ENCODE results near the gene F11. TPM values are rescaled to one million over a fixed set of nuclear protein-coding genes. Genes with fewer than 3 reads are reported as not detected.
"Not testable (repeated sequence)": the region's sequence is repeated elsewhere in the genome, so short reads cannot be mapped to it uniquely, and the experiment has no call there.

Gene F11
- total RNA-seq, 1 experiment from 2014 or later, result not detected

GRCh38 chr4:186266729-186267456 is 904 bp downstream of the F11 start:
- DNase-seq (ENCODE audit: unreplicated experiment), result no peak
- no peaks in the 10 kb centered on the region for H3K4me1 Mint-ChIP-seq (ENCODE audit: insufficient read depth, unreplicated experiment)
- H3K27ac Mint-ChIP-seq (ENCODE audit: low read depth, unreplicated experiment), result no peak overlapping the region
- no peaks in the 10 kb centered on the region for H3K9me3 Mint-ChIP-seq (ENCODE audit: unreplicated experiment)
- no peaks in the 10 kb centered on the region for H3K27me3 Mint-ChIP-seq (ENCODE audit: insufficient read depth, unreplicated experiment)
- H3K4me3 Mint-ChIP-seq (ENCODE audit: unreplicated experiment), result no peak overlapping the region
- no peaks in the 10 kb centered on the region for H3K36me3 Mint-ChIP-seq (ENCODE audit: insufficient read depth, unreplicated experiment)
- ChIA-PET CTCF (interaction anchor here (0.6 to 0.7 kb wide), 2 partner anchors 30 to 454 kb away, joined by 3 read pairs; no protein-coding TSS in a partner anchor), POLR2A (no interaction called here)
- intact Hi-C loops (cut with micrococcal nuclease), result no loop called here
- no peak for TF ChIP-seq CTCF (IDR thresholded peaks at IDR 0.05; ENCODE audit: unreplicated experiment)
- BruUV-seq (replicated peaks), result no TSS peak

GRCh38 chr4:186271081-186271678 is 5.2 kb downstream of the F11 start:
- no peak for TF ChIP-seq CTCF (IDR thresholded peaks at IDR 0.05; ENCODE audit: unreplicated experiment)
- Mint-ChIP-seq H3K27me3 (ENCODE audit: insufficient read depth, unreplicated experiment) (no peaks in the 10 kb centered on the region), H3K36me3 (ENCODE audit: insufficient read depth, unreplicated experiment) (no peaks in the 10 kb centered on the region), H3K4me1 (ENCODE audit: insufficient read depth, unreplicated experiment) (no peaks in the 10 kb centered on the region), H3K4me3 (ENCODE audit: unreplicated experiment) (no peak overlapping the region), H3K9me3 (ENCODE audit: unreplicated experiment) (no peaks in the 10 kb centered on the region), H3K27ac (ENCODE audit: low read depth, unreplicated experiment) (no peak overlapping the region)
- intact Hi-C loops (cut with micrococcal nuclease), result no loop called here
- ChIA-PET POLR2A (no interaction called here), CTCF (interaction anchor here (0.7 kb wide), 1 partner anchor 961 kb away, joined by 3 read pairs; no protein-coding TSS in a partner anchor)
- DNase-seq (ENCODE audit: unreplicated experiment), result no peak
- BruUV-seq (replicated peaks), result no TSS peak

- Mint-ChIP-seq H3K4me1 (ENCODE audit: insufficient read depth, unreplicated experiment) (no peaks in the 10 kb centered on the region), H3K4me3 (ENCODE audit: unreplicated experiment) (no peak overlapping the region), H3K27ac (ENCODE audit: low read depth, unreplicated experiment) (no peak overlapping the region), H3K9me3 (ENCODE audit: unreplicated experiment) (no peaks in the 10 kb centered on the region), H3K36me3 (ENCODE audit: insufficient read depth, unreplicated experiment) (no peaks in the 10 kb centered on the region), H3K27me3 (ENCODE audit: insufficient read depth, unreplicated experiment) (no peaks in the 10 kb centered on the region)
- no peak for TF ChIP-seq CTCF (IDR thresholded peaks at IDR 0.05; ENCODE audit: unreplicated experiment)
- ChIA-PET CTCF (no interaction called here), POLR2A (interaction anchor here (0.9 kb wide), 1 partner anchor 16 kb away, joined by 4 read pairs; no protein-coding TSS in a partner anchor)
- intact Hi-C loops (cut with micrococcal nuclease), result no loop called here
- no peak for DNase-seq (ENCODE audit: unreplicated experiment)
- no TSS peak for BruUV-seq (replicated peaks)
Measured at GRCh38 chr4:186272699-186273391, 6.9 kb downstream of the F11 start.

GRCh38 chr4:186273392-186273789 is 7.4 kb downstream of the F11 start:
- H3K4me1 Mint-ChIP-seq (ENCODE audit: insufficient read depth, unreplicated experiment); DNase-seq (ENCODE audit: unreplicated experiment); CTCF ChIA-PET; POLR2A ChIA-PET; H3K36me3 Mint-ChIP-seq (ENCODE audit: insufficient read depth, unreplicated experiment); intact Hi-C loops (cut with micrococcal nuclease); BruUV-seq (replicated peaks); H3K27me3 Mint-ChIP-seq (ENCODE audit: insufficient read depth, unreplicated experiment); H3K27ac Mint-ChIP-seq (ENCODE audit: low read depth, unreplicated experiment); H3K9me3 Mint-ChIP-seq (ENCODE audit: unreplicated experiment); H3K4me3 Mint-ChIP-seq (ENCODE audit: unreplicated experiment): not testable (repeated sequence)
